SK-N-DZ (cell line): ENCODE data around the gene USP3.
A peak's percentile ranks its signal among the peaks of the same experiment; 100 is the strongest.
"Not testable (repeated sequence)": the region's sequence is repeated elsewhere in the genome, so short reads cannot be mapped to it uniquely, and the experiment has no call there.

Source experiments
- DNase-seq: peaks from one replicate; pipeline ENCODE4 v3.0.0-alpha.2; 2015; ENCODE audit warnings: low spot score

USP3 gene

DNA sequence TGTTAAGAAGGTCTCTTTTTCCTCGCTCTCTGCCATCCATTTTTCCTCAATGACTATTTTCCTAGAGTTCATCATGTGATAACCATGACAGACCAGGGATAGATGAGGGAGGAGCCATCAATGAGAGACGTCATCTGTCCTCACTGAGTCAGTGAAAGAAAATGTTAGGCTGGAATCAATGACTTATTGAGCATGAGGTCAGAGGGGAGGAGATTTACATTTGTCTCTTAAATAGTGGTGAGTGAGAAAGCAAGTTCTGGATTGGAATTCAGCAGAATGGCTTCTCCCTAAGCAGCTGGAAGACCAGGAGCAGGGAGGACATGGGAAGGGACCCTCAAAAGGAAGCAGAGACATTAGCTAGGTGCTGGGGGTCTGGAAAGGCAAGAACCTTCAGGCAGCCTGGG lies 28.2 kb upstream of the USP3 start:
- DNase-seq = no peak

GRCh38 chr15:63478243-63478642 lies 26.1 kb upstream of the USP3 start:
- no peak for DNase-seq

- DNase-seq = no peak
Observed at GRCh38 chr15:63480441-63480821, 24.0 kb upstream of the USP3 start.

DNA sequence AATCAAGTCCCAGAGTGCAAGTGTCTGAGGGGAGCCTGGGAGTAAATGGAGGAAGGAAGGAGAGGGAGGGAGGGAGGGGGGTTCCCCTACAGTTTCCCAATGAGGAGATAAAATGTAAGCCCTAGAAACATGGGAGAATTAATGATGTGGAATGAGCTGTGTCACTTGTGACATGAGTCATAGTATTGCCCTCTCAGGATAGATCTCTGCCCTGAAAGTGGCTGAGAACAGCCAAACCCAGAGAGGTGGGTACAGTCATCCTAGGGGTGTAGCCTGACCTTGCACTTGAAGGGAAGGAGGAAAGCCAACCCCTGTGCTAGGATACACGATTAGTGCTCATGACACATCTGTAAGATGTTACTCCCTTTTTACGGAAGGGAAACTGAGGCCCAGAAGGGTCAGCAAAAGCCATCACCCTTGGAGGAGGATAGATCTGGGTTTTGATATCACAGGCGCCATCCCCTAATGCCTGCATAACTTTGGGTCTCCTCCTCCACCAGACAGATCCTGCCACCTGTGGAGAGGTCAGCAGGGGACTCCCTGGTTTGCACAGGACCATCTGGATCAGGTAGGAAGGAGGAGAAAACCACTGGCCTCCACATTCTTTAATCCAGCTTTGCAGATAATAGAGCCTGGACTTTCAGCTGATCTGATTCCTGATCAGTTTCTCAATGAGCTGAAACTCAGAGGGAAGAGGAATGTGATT lies 23.1 kb upstream of the USP3 start:
- DNase-seq = no peak

DNA sequence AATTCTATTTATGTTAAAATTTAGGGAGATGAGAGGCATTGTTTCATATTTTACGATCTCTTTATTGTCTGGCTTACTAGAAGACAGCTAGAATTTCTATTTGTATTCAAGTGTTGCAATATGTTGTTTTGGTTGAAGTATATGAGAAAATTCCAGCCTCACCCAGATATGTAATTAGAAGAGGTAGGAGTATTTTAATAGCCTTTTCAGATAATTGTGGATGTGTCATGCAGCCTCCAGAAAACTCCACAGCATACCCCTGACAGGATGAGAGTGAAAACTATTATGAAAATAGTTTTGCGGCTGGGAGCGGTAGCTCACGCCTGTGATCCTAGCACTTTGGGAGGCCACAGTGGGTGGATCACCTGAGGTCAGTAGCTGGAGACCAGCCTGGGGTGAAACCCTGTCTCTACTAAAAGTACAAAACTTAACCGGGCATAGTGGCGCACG lies 21.5 kb upstream of the USP3 start:
- no peak for DNase-seq

DNA sequence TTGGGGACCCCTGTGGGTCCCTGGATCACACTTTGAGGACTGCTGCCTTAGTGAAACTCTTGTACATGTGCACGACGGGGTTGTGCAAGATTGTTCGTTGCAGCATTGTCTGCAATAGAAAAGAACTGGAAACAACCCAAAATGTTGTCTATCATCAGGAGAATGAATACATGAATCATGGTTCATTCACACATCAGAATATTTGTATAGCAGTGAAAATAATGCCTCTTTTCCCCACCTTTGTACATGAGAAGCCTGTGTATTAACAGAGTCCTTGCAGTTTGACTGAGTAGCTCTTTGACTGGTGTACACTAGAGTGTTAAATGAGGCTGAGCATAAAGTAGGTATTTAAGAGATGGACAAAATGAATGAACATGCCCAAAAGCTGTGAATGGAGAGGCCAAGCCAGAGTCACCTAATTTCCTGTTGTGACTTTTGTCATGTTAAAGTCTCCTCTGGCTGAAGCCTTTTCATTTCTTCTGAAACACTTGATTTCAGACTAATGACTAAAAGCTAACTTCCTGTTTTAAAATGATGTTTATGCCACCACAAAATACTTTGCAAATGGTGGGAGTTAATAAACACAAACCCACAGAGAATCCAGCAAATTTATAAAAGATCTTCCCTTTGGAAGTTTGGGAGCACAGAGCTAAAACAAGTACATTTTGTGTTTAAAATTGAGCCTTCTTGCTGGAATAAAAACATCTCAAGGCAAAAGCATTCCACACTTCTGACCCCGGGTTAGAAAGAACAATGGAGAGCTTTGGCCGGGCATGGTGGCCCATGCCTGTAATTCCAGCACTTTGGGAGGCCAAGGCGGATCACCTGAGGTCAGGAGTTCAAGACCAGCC lies 20.6 kb upstream of the USP3 start:
- DNase-seq = no peak

DNA sequence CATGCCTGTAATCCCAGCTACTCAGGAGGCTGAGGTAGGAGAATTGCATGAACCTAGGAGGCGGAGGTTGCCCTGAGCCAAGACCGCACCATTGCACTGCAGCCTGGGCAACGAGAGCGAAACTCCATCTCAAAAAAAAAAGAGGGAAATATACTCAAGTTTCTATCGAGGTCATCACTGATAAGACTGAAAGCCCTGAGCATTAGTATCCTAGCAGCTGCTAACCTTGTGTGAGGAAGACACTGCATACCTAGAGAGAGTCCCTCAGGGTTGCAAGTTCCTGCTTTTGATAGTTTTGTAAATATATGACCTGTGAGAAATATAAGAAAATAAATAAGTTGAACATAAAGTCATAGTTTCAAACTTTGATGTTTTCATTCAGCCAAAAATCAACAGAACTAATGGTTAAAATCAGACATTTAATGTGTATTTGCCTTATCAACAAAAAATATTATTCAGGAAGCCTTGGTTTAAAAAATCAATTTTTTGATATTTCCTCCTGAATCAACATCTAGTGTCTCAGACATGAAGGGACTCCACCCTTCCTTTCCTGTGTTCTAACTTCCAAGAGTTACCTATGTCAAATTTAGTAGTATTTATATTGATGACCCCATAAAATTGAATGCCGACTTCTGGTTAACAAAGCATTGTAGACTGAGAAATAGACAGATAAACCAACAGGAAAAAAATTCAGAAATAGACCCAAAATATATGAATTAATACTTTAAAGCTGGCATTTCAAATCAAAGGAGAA lies 19.8 kb upstream of the USP3 start:
- no peak for DNase-seq

- peak; percentile 75 for DNase-seq
Observed at GRCh38 chr15:63487076-63487757, 17.2 kb upstream of the USP3 start.

GRCh38 chr15:63487758-63488397 lies 16.5 kb upstream of the USP3 start:
- not testable (repeated sequence) for DNase-seq

- no peak for DNase-seq
Observed at GRCh38 chr15:63488398-63488960, 15.9 kb upstream of the USP3 start.

DNA sequence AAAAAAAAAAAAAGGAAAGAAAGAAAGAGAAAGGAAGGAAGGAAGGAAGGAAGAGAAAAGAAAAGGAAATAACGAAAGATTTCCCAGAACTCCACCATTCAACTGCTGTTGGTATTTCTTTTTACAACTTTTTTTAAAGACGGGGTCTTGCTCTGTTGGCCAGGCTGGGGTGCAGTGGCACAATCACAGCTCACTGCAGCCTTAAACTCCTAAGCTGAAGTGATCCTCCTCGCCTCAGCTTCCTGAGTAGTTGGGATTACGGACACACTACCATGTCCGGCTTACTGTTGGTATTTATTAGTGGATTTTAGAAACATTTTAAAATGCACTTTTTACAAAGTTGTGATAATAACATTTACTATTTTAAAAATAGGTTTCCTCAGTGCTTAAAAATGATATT lies 15.0 kb upstream of the USP3 start:
- DNase-seq = no peak

- DNase-seq = no peak
Observed at GRCh38 chr15:63490345-63491034, 13.9 kb upstream of the USP3 start.

GRCh38 chr15:63491116-63491827 lies 13.1 kb upstream of the USP3 start:
- DNase-seq = no peak

- no peak for DNase-seq
Observed at GRCh38 chr15:63491979-63492378, 12.4 kb upstream of the USP3 start.

- DNase-seq = no peak
Observed at GRCh38 chr15:63492541-63493077, 11.8 kb upstream of the USP3 start.

DNA sequence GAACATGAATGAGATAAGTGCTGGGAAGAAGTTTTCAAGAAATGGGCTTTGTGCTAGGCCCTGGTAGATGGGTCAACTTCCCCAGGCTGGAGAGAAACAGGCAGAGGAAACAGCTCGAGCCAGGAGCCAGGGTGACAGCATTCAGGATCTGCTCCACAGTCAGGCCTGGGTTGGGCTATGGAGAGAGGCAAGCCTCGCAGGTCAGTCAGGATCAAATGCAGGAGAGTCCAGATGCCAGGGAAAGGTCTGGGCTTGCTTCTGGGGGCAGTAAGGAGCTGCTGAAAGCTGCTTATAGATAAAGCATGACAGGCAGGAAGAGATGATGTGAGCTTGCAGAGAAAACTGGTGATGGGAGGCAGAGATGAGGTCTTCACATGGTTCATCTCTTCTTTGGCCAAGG lies 11.0 kb upstream of the USP3 start:
- DNase-seq = no peak

DNA sequence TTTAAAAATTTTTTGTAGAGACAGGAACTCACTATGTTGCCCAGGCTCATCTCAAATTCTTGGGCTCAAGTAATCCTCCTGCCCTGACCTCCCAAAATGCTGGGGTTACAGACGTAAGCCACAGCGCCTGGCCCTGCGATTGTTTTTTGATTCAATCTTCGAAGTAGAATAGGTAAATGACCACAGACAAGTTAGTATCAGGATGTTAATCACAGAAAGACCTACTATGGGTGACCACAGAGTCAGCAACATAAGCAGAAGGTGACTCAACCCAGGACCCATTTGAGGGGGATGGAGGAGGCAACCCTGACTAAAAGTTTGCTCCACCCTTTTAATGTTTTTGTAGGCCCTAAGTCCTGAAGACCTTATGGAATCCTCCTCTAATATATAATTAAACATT lies 10.0 kb upstream of the USP3 start:
- DNase-seq = no peak

DNA sequence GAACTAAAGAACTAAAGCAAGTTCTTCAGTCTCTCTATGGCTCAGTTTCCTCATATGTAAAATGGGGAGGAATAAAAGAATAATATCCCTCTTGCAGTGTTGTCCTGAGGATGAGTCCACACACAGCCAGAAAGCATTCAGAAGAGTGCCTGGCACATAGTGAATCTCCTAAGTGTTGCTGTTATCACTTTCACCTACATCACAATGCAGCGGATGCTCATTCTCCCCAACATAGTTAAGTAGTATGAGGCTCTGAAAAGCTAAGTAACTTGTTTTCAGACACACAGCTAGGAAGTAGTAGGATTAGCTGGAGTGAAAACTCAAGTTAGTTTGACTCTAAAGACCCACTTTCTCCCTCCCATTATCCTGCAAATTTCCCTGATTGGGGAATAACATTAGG lies 9.1 kb upstream of the USP3 start:
- DNase-seq = no peak

DNA sequence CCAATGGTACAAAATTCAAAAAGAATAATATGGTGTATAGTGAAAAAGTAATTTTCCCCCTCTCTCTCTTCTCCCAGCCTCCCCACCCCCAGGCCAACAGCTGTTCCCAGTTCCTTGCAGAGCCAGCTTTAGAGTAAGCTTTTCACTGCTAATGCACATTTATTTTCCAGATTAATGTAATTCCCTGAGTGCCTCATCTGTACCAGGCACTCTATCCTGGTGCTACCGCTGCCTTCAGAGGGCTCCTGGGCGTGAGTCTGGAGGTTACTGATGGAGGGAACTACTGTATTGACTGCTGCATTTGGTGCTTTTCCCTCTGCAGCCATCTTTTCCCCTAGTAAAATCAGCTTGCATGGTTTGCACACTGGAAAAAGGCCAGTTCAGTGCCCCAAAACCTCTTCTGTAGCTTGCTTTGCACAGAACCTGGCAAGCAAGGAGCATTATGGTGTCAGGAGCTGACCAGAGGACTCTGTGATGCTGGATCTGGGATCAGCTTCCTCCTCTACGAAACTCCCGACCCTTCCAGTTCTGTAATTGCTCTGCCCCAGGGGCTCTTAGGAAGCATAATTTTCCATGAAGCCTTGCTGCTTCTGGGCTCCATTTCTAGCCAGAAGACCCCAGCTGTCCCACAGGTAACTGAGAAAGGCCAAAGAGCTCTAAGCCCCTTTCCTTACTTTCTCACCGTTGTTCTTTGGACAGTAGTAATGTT lies 8.5 kb upstream of the USP3 start:
- no peak for DNase-seq
